Ascending aorta (tissue), 2 donors: Measurements from ENCODE around the gene SPRY4. TPM values are rescaled to one million over a fixed set of nuclear protein-coding genes. Genes with fewer than 3 reads are reported as not detected.

ENCODE experiments used
- DNase-seq, 2 donors: peaks; one replicate each; pipeline ENCODE4 v3.0.0-alpha.2; 2019; ENCODE audit warnings: low spot score in 2 of 2
- H3K27ac ChIP-seq, 2 donors: fragments of 200-600 bp; sonication (generic); one replicate each; pipeline ENCODE4 v1.5.1; 2016 to 2017; ENCODE audit warnings: mild to moderate bottlenecking in 1 of 2
- H3K27me3 ChIP-seq: fragments of 200-600 bp; sonication (generic); one replicate; pipeline ENCODE4 v1.5.1; 2017
- H3K36me3 ChIP-seq, 2 donors: fragments of 200-600 bp; sonication (generic); one replicate each; pipeline ENCODE4 v1.5.1; 2016
- H3K4me1 ChIP-seq, 2 donors: fragments of 200-600 bp; sonication (generic); one replicate each; pipeline ENCODE4 v1.5.1; 2016 to 2017; ENCODE audit warnings: mild to moderate bottlenecking in 1 of 2
- H3K4me3 ChIP-seq, 2 donors: fragments of 200-600 bp; sonication (generic); one replicate each; pipeline ENCODE4 v1.5.1; 2016 to 2017; ENCODE audit warnings: mild to moderate bottlenecking in 1 of 2
- H3K9me3 ChIP-seq, 2 donors: fragments of 200-600 bp; sonication (generic); one replicate each; pipeline ENCODE4 v1.5.1; 2016
- CTCF ChIP-seq, 3 experiments: fragments of 200-600 bp in 2 of 3; fragments of 450-650 bp in 1 of 3; sonication (generic) in 2 of 3; IDR thresholded peaks; one replicate each; pipeline ENCODE4 v1.5.1; 2016 to 2019; ENCODE audit warnings: antibody characterized with exemption in 3 of 3, mild to moderate bottlenecking in 1 of 3, moderate library complexity in 1 of 3
- intact Hi-C: fragments of 100-400 bp; cut with DNase I; formaldehyde crosslinking; loops from one replicate; pipeline ENCODE4 v1.15.1; 2023
- total RNA-seq: library from RNA; depleted of rRNA; stranded (reverse); fragments of >200 nt; gene quantifications from one replicate; pipeline ENCODE4 v1.1.0, GENCODE V29; 2016

Gene SPRY4
- total RNA-seq, 1 donor from 2014 or later, result 111 TPM

GRCh38 chr5:142360607-142361120, 35.8 kb upstream of the SPRY4 start:
- no peak overlapping the region for H3K4me3 ChIP-seq
- H3K9me3 ChIP-seq, result no peaks in the 10 kb centered on the region
- TF ChIP-seq CTCF (IDR thresholded peaks at IDR 0.05), result no peak
- no peak overlapping the region for H3K27ac ChIP-seq
- peaks cover 13 to 21% of the 10 kb centered on the region in 2 donors for H3K4me1 ChIP-seq
- no peaks in the 10 kb centered on the region for H3K36me3 ChIP-seq
- DNase-seq, result no peak
- H3K27me3 ChIP-seq, result no peaks in the 10 kb centered on the region
- intact Hi-C loops, result no loop called here

- no peak for DNase-seq
- Histone ChIP-seq H3K4me3 (no peak overlapping the region), H3K9me3 (no peaks in the 10 kb centered on the region), H3K27ac (no peak overlapping the region), H3K27me3 (no peaks in the 10 kb centered on the region), H3K4me1 (peaks cover 13 to 21% of the 10 kb centered on the region in 2 donors), H3K36me3 (no peaks in the 10 kb centered on the region)
- intact Hi-C loops, result no loop called here
- no peak for TF ChIP-seq CTCF (IDR thresholded peaks at IDR 0.05)
Observed at GRCh38 chr5:142360051-142360498, 35.3 kb upstream of the SPRY4 start.

GRCh38 chr5:142358648-142359047, 33.8 kb upstream of the SPRY4 start:
- no peak for DNase-seq
- H3K27me3 ChIP-seq, result no peaks in the 10 kb centered on the region
- intact Hi-C loops, result loop anchor here (5.0 kb wide), 1 partner anchor 111 kb away; no protein-coding TSS in a partner anchor
- TF ChIP-seq CTCF (IDR thresholded peaks at IDR 0.05), result no peak
- H3K9me3 ChIP-seq, result no peaks in the 10 kb centered on the region
- H3K27ac ChIP-seq, result peak overlapping the region in 1 of 2 donors; percentile 100
- no peaks in the 10 kb centered on the region for H3K36me3 ChIP-seq
- H3K4me1 ChIP-seq, result peaks cover 13 to 21% of the 10 kb centered on the region in 2 donors
- no peak overlapping the region for H3K4me3 ChIP-seq

GRCh38 chr5:142358121-142358520, 33.3 kb upstream of the SPRY4 start:
- intact Hi-C loops, result loop anchor here (5.0 kb wide), 1 partner anchor 111 kb away; no protein-coding TSS in a partner anchor
- DNase-seq, result no peak

GRCh38 chr5:142357469-142358090, 32.8 kb upstream of the SPRY4 start:
- intact Hi-C loops, result loop anchor here (1.0 to 5.0 kb wide), 3 partner anchors 32 to 185 kb away; partner anchors contain the start of gene SPRY4
- H3K9me3 ChIP-seq, result no peaks in the 10 kb centered on the region
- TF ChIP-seq CTCF (IDR thresholded peaks at IDR 0.05), result no peak
- DNase-seq, result no peak
- H3K27me3 ChIP-seq, result no peaks in the 10 kb centered on the region
- H3K27ac ChIP-seq, result peak overlapping the region; percentile 99 to 100
- H3K4me1 ChIP-seq, result peaks cover 8 to 12% of the 10 kb centered on the region in 2 donors
- no peaks in the 10 kb centered on the region for H3K36me3 ChIP-seq
- H3K4me3 ChIP-seq, result peak overlapping the region; percentile 82 to 89

More at GRCh38 chr5:142358121-142358520, 33.3 kb upstream of the SPRY4 start:
- Histone ChIP-seq H3K27me3 (no peaks in the 10 kb centered on the region), H3K27ac (peak overlapping the region; percentile 99 to 100), H3K4me1 (peaks cover 12 to 17% of the 10 kb centered on the region in 2 donors), H3K9me3 (no peaks in the 10 kb centered on the region), H3K4me3 (peak overlapping the region; percentile 82 to 89), H3K36me3 (no peaks in the 10 kb centered on the region)
- no peak for TF ChIP-seq CTCF (IDR thresholded peaks at IDR 0.05)
